Endothelial cell of umbilical vein (primary cell): ENCODE data around the gene SPIRE1. TPM values are rescaled to one million over a fixed set of nuclear protein-coding genes. Genes with fewer than 3 reads are reported as not detected.

ENCODE experiments used
- BruUV-seq: library from RNA; stranded (reverse); fragments of 400-500 nt; replicated peaks from 2 replicates; lab custom pipeline; 2021; lab: Mats Ljungman, UMichigan
- CTCF ChIA-PET: fragments of 300-600, 350-600 bp; sonication (Branson Sonifier 250); formaldehyde crosslinking; loops from one replicate; lab custom pipeline; 2021; ENCODE audit warnings: antibody characterized with exemption, inconsistent platforms; lab: Charles Lee
- POLR2A ChIA-PET: fragments of 300-600, 350-600 bp; sonication (Branson Sonifier 250); formaldehyde crosslinking; loops from one replicate; lab custom pipeline; 2021; ENCODE audit warnings: antibody characterized with exemption, inconsistent platforms; lab: Charles Lee
- DNase-seq: peaks from one replicate; pipeline ENCODE4 v3.0.0-alpha.2; 2011; ENCODE audit warnings: low read depth, low spot score
- FAIRE-seq: peaks from 2 replicates; lab custom pipeline; 2011; peaks lifted over from hg19 to GRCh38; lab: Jason Lieb, UNC
- H2AFZ ChIP-seq: 2 replicates; pipeline ENCODE4 v1.6.0; 2012; ENCODE audit warnings: low read depth, low read length, control low read depth, inconsistent platforms
- H3K27ac ChIP-seq: 2 replicates; pipeline ENCODE4 v1.5.1; 2011; ENCODE audit warnings: low read depth, mild to moderate bottlenecking, control low read depth, low read length, moderate library complexity; ENCODE audit not compliant: insufficient read depth
- H3K27me3 ChIP-seq, 2 experiments: 2 replicates each; pipeline versions ENCODE4 v1.6.0 to v1.6.1; 2011; ENCODE audit warnings: low read length in 2 of 2, mixed read lengths in 1 of 2; ENCODE audit not compliant: control insufficient read depth in 2 of 2, insufficient read depth in 2 of 2
- H3K36me3 ChIP-seq, 2 experiments: 2 replicates in 1 of 2; 3 replicates in 1 of 2; pipeline ENCODE4 v1.5.1; 2011; ENCODE audit warnings: low read length in 2 of 2, mild to moderate bottlenecking in 1 of 2, moderate library complexity in 1 of 2; ENCODE audit not compliant: control insufficient read depth in 2 of 2, insufficient read depth in 2 of 2; ENCODE audit errors: extremely low read depth in 1 of 2
- H3K4me1 ChIP-seq: 3 replicates; pipeline ENCODE4 v1.5.1; 2011; ENCODE audit warnings: mild to moderate bottlenecking, low read length; ENCODE audit not compliant: control insufficient read depth, insufficient read depth; ENCODE audit errors: extremely low read depth
- H3K4me2 ChIP-seq: 2 replicates; pipeline ENCODE4 v1.6.1; 2011; ENCODE audit warnings: low read length, control low read depth, mixed read lengths; ENCODE audit not compliant: insufficient read depth
- H3K4me3 ChIP-seq, 3 experiments: fragments of 200-600 bp in 1 of 3; sonication (generic), shearing (Covaris generic) in 1 of 3; replicated peaks in 1 of 3; 2 replicates each; pipeline ENCODE4 v1.5.1; 2011 to 2016; ENCODE audit warnings: control low read depth in 3 of 3, low read length in 3 of 3, mild to moderate bottlenecking in 2 of 3, inconsistent platforms in 1 of 3, low read depth in 1 of 3, moderate library complexity in 1 of 3; ENCODE audit not compliant: insufficient read depth in 1 of 3
- H3K79me2 ChIP-seq: 2 replicates; pipeline ENCODE4 v1.6.0; 2012; ENCODE audit warnings: low read length, inconsistent platforms; ENCODE audit not compliant: control insufficient read depth, insufficient read depth
- H3K9ac ChIP-seq: replicated peaks from 2 replicates; pipeline ENCODE3; 2011; ENCODE audit warnings: low read length, control low read depth; ENCODE audit not compliant: insufficient read depth; ENCODE audit errors: extremely low read depth
- H3K9me1 ChIP-seq: replicated peaks from 3 replicates; pipeline ENCODE4 v1.6.0; 2011; ENCODE audit warnings: mild to moderate bottlenecking, low read length; ENCODE audit not compliant: control insufficient read depth, insufficient read depth; ENCODE audit errors: extremely low read depth
- H3K9me3 ChIP-seq: replicated peaks from 2 replicates; pipeline ENCODE4 v1.5.1; 2012; ENCODE audit warnings: low read length, inconsistent platforms; ENCODE audit not compliant: control insufficient read depth, insufficient read depth
- H4K20me1 ChIP-seq: replicated peaks from 2 replicates; pipeline ENCODE3; 2011; ENCODE audit warnings: mild to moderate bottlenecking, low read length; ENCODE audit not compliant: control insufficient read depth, insufficient read depth; ENCODE audit errors: extremely low read depth
- EZH2 ChIP-seq: IDR thresholded peaks from 2 replicates; pipeline ENCODE4 v1.6.1; 2012; ENCODE audit warnings: borderline replicate concordance, low read depth, mild to moderate bottlenecking, moderate library complexity, low read length, inconsistent platforms; ENCODE audit not compliant: severe bottlenecking
- GATA2 ChIP-seq: IDR thresholded peaks from 2 replicates; pipeline ENCODE4 v1.7.0; 2011; ENCODE audit warnings: low read depth, mild to moderate bottlenecking, moderate library complexity, mixed read lengths, low read length; ENCODE audit not compliant: insufficient read length, insufficient read depth
- JUN ChIP-seq: IDR thresholded peaks from 2 replicates; pipeline ENCODE4 v1.6.1; 2011; ENCODE audit warnings: borderline replicate concordance, low read depth; ENCODE audit not compliant: insufficient read length, insufficient read depth
- MYC ChIP-seq: IDR thresholded peaks from one replicate; pipeline ENCODE4 v1.6.1; 2011; ENCODE audit warnings: mild to moderate bottlenecking, low read depth, low read length
- POLR2A ChIP-seq: IDR thresholded peaks from 2 replicates; pipeline ENCODE4 v1.6.1; 2012; ENCODE audit warnings: low read depth, mild to moderate bottlenecking, control low read depth, low read length
- dilution Hi-C: fragments of 300-500 bp; cut with MboI; formaldehyde crosslinking; loops from one replicate; pipeline ENCODE4 v1.15.0; 2019; ENCODE audit warnings: low sequenced_read_pairs; ENCODE audit not compliant: extremely low pct_ligation_motif_present
- intact Hi-C: fragments of 100-400 bp; cut with micrococcal nuclease; formaldehyde crosslinking; loops from one replicate; pipeline ENCODE4 v1.10.0; 2022
- polyA plus RNA-seq, 4 experiments: library from polyadenylated mRNA; depleted of rRNA in 3 of 4; stranded (reverse) in 3 of 4; unstranded in 1 of 4; fragments of >200 nt; gene quantifications; 2 replicates each; pipeline versions ENCODE4 v1.2.1 to v1.2.3, GENCODE V29; 2011 to 2012; ENCODE audit warnings: missing spikeins in 1 of 4
- total RNA-seq: library from RNA; stranded (reverse); gene quantifications from 2 replicates; pipeline ENCODE4 v1.2.3, GENCODE V29; 2021
- TF ChIP-seq, protein P1 (sequence below), 2 donors: IDR thresholded peaks; 1 replicate in 1 of 2; 2 replicates in 1 of 2; pipeline ENCODE4 v1.5.1; 2011; ENCODE audit warnings: low read length in 2 of 2, mild to moderate bottlenecking in 2 of 2, moderate library complexity in 2 of 2, control low read depth in 1 of 2, inconsistent platforms in 1 of 2, low read depth in 1 of 2; ENCODE audit not compliant: insufficient read depth in 1 of 2; ENCODE audit errors: extremely low read depth in 1 of 2

The SPIRE1 gene
- total and polyA plus RNA-seq, 2 donors (not counting 3 experiments of a cell fraction or from before 2014, with no cell fraction given): 13.1 to 44.0 TPM

DNA sequence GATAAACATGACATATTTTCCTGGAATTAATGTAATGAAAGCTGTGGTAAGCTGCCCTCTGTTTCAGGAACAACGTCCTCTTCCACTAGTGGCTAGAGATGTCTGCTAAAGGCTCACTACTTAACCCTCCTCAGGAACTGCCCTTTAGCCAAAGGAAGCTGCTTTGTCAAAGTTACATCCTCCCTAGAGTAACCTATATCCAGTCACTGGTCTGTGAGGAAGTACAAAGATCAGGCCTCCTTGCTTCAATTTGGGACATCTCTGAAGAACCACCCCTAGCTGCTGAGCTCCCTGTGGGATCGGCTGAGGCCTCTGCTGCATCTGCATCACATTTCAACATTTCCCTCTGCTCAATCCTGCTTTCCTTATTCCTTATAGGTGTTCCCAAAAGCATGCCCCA, 142.4 kb downstream of the SPIRE1 start:
- Histone ChIP-seq H3K4me1 (peaks cover 15% of the 10 kb centered on the region), H3K36me3 (peaks cover 0 to 2% of the 10 kb centered on the region in 2 experiments), H2AFZ (no peak overlapping the region), H3K27me3 (no peaks in the 10 kb centered on the region), H3K9me1 (no peaks in the 10 kb centered on the region), H4K20me1 (no peaks in the 10 kb centered on the region), H3K9me3 (no peaks in the 10 kb centered on the region), H3K27ac (peak overlapping the region; percentile 26), H3K79me2 (peaks cover 35% of the 10 kb centered on the region), H3K4me2 (peak overlapping the region; percentile 52), H3K4me3 (no peak overlapping the region), H3K9ac (no peak overlapping the region)
- no TSS peak for BruUV-seq
- TF ChIP-seq POLR2A (no peak), EZH2 (no peak), MYC (no peak), JUN (no peak), GATA2 (no peak)
- TF ChIP-seq, protein P1, sequence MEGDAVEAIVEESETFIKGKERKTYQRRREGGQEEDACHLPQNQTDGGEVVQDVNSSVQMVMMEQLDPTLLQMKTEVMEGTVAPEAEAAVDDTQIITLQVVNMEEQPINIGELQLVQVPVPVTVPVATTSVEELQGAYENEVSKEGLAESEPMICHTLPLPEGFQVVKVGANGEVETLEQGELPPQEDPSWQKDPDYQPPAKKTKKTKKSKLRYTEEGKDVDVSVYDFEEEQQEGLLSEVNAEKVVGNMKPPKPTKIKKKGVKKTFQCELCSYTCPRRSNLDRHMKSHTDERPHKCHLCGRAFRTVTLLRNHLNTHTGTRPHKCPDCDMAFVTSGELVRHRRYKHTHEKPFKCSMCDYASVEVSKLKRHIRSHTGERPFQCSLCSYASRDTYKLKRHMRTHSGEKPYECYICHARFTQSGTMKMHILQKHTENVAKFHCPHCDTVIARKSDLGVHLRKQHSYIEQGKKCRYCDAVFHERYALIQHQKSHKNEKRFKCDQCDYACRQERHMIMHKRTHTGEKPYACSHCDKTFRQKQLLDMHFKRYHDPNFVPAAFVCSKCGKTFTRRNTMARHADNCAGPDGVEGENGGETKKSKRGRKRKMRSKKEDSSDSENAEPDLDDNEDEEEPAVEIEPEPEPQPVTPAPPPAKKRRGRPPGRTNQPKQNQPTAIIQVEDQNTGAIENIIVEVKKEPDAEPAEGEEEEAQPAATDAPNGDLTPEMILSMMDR (IDR thresholded peaks at IDR 0.05; ENCODE audit: extremely low read depth in 1 of 2, insufficient read depth in 1 of 2, low read depth in 1 of 2, low read length in 2 of 2): no peak
- DNase-seq: peak; percentile 29
- intact Hi-C loops (no loop called here), dilution Hi-C loops (no loop called here)
- CTCF ChIA-PET: interaction anchor here (1.0 to 1.6 kb wide), 6 partner anchors 9 to 137 kb away, joined by 3 to 6 read pairs (median 4); no protein-coding TSS in a partner anchor
- POLR2A ChIA-PET: no interaction called here
- FAIRE-seq: peak; percentile 24
